HG03439 (cell line): ENCODE measurements around the gene HERC2.
"Not testable (repeated sequence)": the region's sequence is repeated elsewhere in the genome, so short reads cannot be mapped to it uniquely, and the experiment has no call there.

Experiments
- ATAC-seq: cut with Tn5 transposase; IDR thresholded peaks from one replicate; pipeline ENCODE4 v1.9.1; 2021; ENCODE audit warnings: mild to moderate bottlenecking, moderate library complexity; ENCODE audit not compliant: unreplicated experiment

Gene HERC2

GRCh38 chr15:28228990-28229640, 92.9 kb downstream of the HERC2 start:
- not testable (repeated sequence) for ATAC-seq

GRCh38 chr15:28228096-28228495, 93.9 kb downstream of the HERC2 start:
- ATAC-seq = no peak

DNA sequence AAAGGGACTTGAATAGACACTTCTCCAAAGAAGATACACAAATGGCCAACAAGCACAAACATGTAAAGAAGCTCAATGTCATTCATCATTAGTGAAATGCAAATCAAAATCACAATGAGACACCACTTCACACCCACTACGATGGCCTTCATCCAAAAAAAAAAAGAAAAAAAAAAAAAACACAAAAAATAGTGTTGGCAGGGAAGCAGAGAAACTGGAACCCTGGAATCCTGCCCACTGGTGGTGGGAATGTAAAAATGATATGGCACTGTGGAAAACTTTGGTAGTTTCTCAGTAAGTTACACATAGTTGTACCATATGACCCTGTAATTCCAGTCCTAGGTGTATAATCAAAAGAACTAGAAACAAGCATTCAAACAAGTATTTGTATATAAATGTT, 94.7 kb downstream of the HERC2 start:
- ATAC-seq = not testable (repeated sequence)

DNA sequence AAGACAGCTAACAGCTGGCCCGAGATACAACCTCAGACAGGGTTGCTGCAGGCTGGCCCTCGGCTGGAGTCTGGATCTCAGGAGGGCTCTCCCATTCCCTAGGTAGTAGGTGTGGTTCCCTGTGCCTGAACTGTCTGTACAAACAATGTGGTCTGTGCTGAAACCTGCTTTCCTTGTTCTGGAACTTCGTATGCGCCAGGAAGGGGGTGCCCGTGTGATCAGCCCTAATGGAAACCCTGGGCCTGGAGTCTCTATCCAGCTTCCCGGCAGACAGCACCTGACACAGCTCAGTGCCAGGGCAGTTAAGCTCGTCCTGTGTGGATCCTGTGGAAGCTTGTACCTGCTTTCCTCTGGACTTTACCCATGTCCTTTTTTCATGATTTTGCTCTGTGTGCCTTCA, 99.4 kb downstream of the HERC2 start:
- not testable (repeated sequence) for ATAC-seq

DNA sequence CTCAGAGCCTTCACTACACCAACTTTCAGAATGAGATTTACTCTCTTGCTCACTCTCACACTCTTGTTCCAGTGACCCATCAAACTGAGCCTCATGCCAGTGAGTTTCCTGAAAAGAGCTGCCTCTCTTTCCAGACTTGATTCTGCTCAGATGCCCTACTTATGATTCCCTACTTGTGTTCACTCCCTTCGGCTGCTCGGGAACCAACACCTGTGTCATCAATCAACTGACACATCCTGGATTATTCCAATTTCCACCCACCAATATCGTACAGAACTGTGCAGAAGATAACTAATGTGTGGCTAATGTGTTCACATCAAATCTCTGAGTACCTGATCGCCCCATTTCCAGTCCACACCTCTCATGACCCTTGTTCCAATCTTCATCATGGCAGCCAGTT, 100.3 kb downstream of the HERC2 start:
- ATAC-seq = not testable (repeated sequence)

DNA sequence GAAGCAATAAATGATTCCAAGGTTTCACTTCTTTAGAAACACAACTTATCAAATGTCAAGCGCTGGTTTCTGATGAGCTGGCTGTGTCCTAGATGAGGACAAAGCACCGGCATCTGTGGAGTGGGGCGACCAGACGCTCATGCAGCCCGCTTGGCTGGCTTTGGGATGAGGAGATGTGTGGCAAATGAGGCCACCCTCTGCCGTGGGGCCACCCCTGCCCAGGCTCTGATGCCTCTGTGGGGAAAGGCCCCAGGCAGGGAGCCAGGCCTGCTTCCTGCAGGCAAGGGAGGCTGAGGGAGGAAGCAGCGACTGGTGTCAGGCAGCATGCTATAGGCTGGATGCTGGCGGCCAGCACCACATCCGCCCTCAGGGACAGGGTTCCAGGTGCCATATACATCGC, 102.9 kb downstream of the HERC2 start:
- ATAC-seq = no peak

GRCh38 chr15:28216946-28217546, 104.9 kb downstream of the HERC2 start:
- not testable (repeated sequence) for ATAC-seq

- not testable (repeated sequence) for ATAC-seq
Observed at GRCh38 chr15:28215521-28215920, 106.5 kb downstream of the HERC2 start.

- ATAC-seq = not testable (repeated sequence)
Observed at GRCh38 chr15:28214006-28214790, 107.8 kb downstream of the HERC2 start.

GRCh38 chr15:28213393-28213792, 108.6 kb downstream of the HERC2 start:
- ATAC-seq = not testable (repeated sequence)

DNA sequence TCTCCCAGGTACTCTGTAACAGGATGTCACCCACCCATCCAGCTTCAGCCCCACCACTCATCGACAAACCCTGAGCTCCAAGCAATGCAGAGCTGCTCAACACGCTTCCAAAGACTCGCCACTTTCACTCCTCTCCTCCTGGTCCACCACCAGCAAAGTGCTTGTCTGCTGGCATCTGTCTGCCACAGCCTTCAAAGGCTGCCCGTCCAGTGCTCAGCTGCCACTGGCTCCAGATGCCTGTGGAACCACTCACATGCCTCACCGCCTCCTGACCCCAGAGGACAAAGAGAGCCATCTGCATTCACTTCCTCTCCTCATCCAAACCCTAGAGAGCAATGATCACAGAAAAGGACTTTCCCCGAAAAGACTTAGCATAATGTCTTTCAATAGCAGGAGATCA, 113.4 kb downstream of the HERC2 start:
- no peak for ATAC-seq

DNA sequence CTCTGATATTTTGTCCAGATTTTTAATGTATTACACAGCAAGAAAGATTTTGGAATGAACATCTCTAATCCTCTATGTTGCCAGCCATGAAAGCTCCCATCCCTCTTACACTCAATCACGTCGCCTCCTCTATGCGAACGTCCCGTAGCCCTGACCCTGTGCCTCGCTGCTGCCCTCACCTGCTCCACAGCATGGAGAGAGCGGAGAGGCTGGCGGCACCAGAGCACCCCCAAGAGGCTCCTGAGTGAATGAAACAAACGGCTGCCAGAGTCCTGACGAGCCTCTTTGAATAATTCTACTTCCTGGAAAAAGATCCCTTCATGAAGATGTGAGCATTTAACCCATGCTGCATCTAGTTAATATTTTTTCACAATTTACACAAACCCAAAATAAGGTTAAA, 116.3 kb downstream of the HERC2 start:
- not testable (repeated sequence) for ATAC-seq

GRCh38 chr15:28203055-28203828, 118.7 kb downstream of the HERC2 start:
- not testable (repeated sequence) for ATAC-seq

DNA sequence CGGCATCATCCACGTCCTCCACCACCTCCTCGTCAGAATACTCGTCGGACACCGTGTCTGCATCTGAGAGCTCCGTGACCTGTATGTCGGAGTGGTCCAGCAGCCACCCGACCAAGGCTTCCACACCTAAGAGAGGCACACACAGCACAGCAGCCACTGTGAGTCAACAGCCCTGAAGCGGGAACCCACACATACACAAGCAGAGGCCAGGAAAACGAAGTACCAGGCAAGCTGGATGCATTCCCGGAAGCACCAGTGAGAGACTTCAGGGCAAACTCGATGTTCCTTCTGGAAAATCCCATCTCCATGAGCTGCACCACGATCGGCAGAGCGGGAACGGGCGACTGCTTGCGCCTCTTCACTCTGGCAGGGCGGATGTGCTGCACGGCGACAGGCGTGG, 119.9 kb downstream of the HERC2 start:
- not testable (repeated sequence) for ATAC-seq

GRCh38 chr15:28198215-28198614, 123.8 kb downstream of the HERC2 start:
- ATAC-seq = not testable (repeated sequence)

DNA sequence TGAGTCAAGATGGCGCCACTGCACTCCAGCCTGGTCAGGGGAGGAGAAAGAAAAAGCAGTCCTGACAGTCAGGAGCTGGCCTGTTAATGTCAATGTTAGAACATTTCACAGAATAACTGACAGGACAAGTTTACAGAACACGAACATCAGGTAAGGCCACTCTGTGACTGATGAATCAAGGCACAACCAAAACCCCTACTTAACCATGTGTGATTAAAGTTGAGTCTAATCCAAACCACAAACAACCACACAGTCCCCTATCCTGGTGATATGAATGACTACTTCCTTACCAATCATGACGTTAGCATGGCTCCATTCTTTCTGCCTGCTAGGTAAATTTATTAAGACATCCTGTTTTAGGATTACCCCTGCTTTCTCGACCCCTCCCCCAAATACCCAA, 124.3 kb downstream of the HERC2 start:
- not testable (repeated sequence) for ATAC-seq

DNA sequence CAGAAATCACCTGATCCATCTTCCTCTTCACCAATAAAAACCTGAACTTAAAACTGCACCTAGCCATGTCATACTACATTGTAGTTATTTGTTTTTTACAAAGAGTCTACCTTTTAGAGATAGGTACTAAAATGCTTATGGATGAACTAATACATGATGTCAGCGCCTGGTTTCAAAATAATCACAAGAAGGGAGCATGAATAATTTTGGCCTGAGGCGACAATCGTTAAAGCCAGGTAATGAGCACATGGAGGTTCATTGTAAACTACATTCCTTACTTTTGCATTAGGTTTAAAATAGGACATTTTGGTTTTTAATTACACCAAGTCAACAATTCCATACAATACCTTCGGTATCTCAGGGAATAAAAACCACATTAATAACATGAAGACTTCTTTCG, 125.4 kb downstream of the HERC2 start:
- not testable (repeated sequence) for ATAC-seq

GRCh38 chr15:28192772-28193171, 129.2 kb downstream of the HERC2 start:
- ATAC-seq = no peak

GRCh38 chr15:28191832-28192231, 130.1 kb downstream of the HERC2 start:
- ATAC-seq = no peak

DNA sequence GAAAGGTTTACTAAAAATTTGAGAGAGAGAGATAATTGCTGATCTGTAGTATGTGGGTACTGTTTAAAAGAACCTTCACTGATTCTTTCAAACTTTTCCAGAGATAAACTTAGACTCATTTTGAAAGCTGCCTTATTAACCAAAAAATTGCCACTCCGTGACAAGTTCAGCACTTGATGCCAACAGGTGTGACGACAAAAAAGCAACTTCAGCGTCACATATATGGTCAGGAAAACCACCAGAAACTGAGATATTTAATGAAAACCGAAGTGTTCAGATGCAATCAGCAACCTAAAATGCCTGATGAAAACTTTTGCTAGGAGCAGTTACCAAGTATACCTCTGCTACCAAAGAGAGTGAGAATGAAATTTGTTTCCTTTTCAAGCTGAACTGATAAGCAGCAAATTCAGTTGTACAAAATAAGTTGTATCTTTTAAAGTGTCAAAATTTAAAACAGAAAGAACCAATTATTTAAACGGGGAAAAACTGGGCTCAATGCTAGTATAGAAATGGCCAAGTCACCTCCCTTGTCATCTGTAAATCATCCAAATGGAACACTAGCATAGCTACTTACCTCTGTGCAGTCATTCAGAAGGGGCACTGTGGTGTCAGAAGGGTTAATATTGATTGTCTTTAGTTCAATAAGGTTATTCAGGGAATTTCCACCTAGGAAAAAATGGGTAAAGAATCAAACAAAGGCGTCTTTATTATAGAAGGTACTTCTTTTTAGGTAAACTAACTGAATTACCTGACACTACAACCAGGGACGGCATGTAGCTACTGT, 131.4 kb downstream of the HERC2 start:
- ATAC-seq = no peak
